DMS 273 (cell line): ENCODE results near the gene LRRC8A.

ENCODE experiments used
- DNase-seq: peaks from one replicate; lab custom pipeline; 2025; ENCODE audit not compliant: unreplicated experiment; lab: John Stamatoyannopoulos, UW

Gene LRRC8A

GRCh38 chr9:128899566-128900322, 17.8 kb downstream of the LRRC8A start:
- DNase-seq: no peak

- no peak for DNase-seq
Measured at GRCh38 chr9:128901379-128901778, 19.4 kb downstream of the LRRC8A start.

- no peak for DNase-seq
Measured at GRCh38 chr9:128901822-128902221, 19.9 kb downstream of the LRRC8A start.

GRCh38 chr9:128902351-128903078, 20.6 kb downstream of the LRRC8A start:
- DNase-seq: no peak

- no peak for DNase-seq
Measured at GRCh38 chr9:128903079-128903461, 21.1 kb downstream of the LRRC8A start.

- DNase-seq: no peak
Measured at GRCh38 chr9:128903871-128904620, 22.1 kb downstream of the LRRC8A start.

GRCh38 chr9:128905964-128906363, 24.0 kb downstream of the LRRC8A start:
- DNase-seq: no peak

GRCh38 chr9:128906741-128907140, 24.8 kb downstream of the LRRC8A start:
- no peak for DNase-seq

- no peak for DNase-seq
Measured at GRCh38 chr9:128908372-128908771, 26.4 kb downstream of the LRRC8A start.

- DNase-seq: no peak
Measured at GRCh38 chr9:128909859-128910258, 27.9 kb downstream of the LRRC8A start.

- DNase-seq: no peak
Measured at GRCh38 chr9:128910906-128911305, 29.0 kb downstream of the LRRC8A start.

GRCh38 chr9:128911529-128912035, 29.6 kb downstream of the LRRC8A start:
- DNase-seq: no peak

GRCh38 chr9:128912270-128912853, 30.4 kb downstream of the LRRC8A start:
- no peak for DNase-seq

- DNase-seq: no peak
Measured at GRCh38 chr9:128913048-128913900, 31.3 kb downstream of the LRRC8A start.

- DNase-seq: no peak
Measured at GRCh38 chr9:128913995-128914772, 32.3 kb downstream of the LRRC8A start.

GRCh38 chr9:128916204-128916603, 34.3 kb downstream of the LRRC8A start:
- DNase-seq: no peak

- no peak for DNase-seq
Measured at GRCh38 chr9:128916745-128917144, 34.8 kb downstream of the LRRC8A start.

GRCh38 chr9:128917151-128917849, 35.4 kb downstream of the LRRC8A start:
- peak; percentile 15 for DNase-seq

- no peak for DNase-seq
Measured at GRCh38 chr9:128918921-128919320, 37.0 kb downstream of the LRRC8A start.
